Activated CD4-positive, alpha-beta T cell treated with anti-CD3 and anti-CD28 coated beads for 24 hours (primary cell): ENCODE results near the gene ADGB.
"Not testable (repeated sequence)": the region's sequence is repeated elsewhere in the genome, so short reads cannot be mapped to it uniquely, and the experiment has no call there.

Experiments used
- DNase-seq, 2 donors: peaks; one replicate each; pipeline ENCODE4 v3.0.0-alpha.2; 2020; ENCODE audit warnings: low read depth in 2 of 2

Gene ADGB

GRCh38 chr6:146767632-146768031 lies 168.9 kb downstream of the ADGB start:
- DNase-seq: no peak

- DNase-seq: no peak
Measured at GRCh38 chr6:146768722-146769121, 169.9 kb downstream of the ADGB start.

GRCh38 chr6:146770275-146770964 lies 171.6 kb downstream of the ADGB start:
- no peak for DNase-seq

- peak; percentile 3 to 16 for DNase-seq
Measured at GRCh38 chr6:146770965-146771735, 172.4 kb downstream of the ADGB start.

- no peak for DNase-seq
Measured at GRCh38 chr6:146775220-146775619, 176.4 kb downstream of the ADGB start.

GRCh38 chr6:146781836-146782235 lies 183.1 kb downstream of the ADGB start:
- DNase-seq: no peak

- peak in 1 of 2 donors; percentile 18 for DNase-seq
Measured at GRCh38 chr6:146785001-146785585, 186.3 kb downstream of the ADGB start.

GRCh38 chr6:146787876-146788508 lies 189.2 kb downstream of the ADGB start:
- DNase-seq: no peak

- no peak for DNase-seq
Measured at GRCh38 chr6:146790561-146791091, 191.9 kb downstream of the ADGB start.

- no peak for DNase-seq
Measured at GRCh38 chr6:146791930-146792329, 193.2 kb downstream of the ADGB start.

- not testable (repeated sequence) for DNase-seq
Measured at GRCh38 chr6:146793218-146793617, 194.4 kb downstream of the ADGB start.

GRCh38 chr6:146795479-146796133 lies 196.8 kb downstream of the ADGB start:
- no peak for DNase-seq

- DNase-seq: not testable (repeated sequence)
Measured at GRCh38 chr6:146803167-146803566, 204.4 kb downstream of the ADGB start.

GRCh38 chr6:146803601-146804000 lies 204.8 kb downstream of the ADGB start:
- DNase-seq: no peak

- no peak for DNase-seq
Measured at GRCh38 chr6:146805546-146806325, 207.0 kb downstream of the ADGB start.

- DNase-seq: not testable (repeated sequence)
Measured at GRCh38 chr6:146809014-146809413, 210.2 kb downstream of the ADGB start.

- not testable (repeated sequence) for DNase-seq
Measured at GRCh38 chr6:146812811-146813321, 214.1 kb downstream of the ADGB start.

GRCh38 chr6:146813554-146813953 lies 214.8 kb downstream of the ADGB start:
- no peak for DNase-seq

- no peak for DNase-seq
Measured at GRCh38 chr6:146814148-146814750, 215.5 kb downstream of the ADGB start.
